K562 (cell line): Measurements from ENCODE around the gene FARP2. TPM values are rescaled to one million over a fixed set of nuclear protein-coding genes. Genes with fewer than 3 reads are reported as not detected.

ENCODE experiments used
- BCOR ChIP-seq: fragments of 450-650 bp; IDR thresholded peaks from 2 replicates; pipeline ENCODE4 v1.6.1; 2016
- BDP1 ChIP-seq: IDR thresholded peaks from 3 replicates; pipeline ENCODE4 v1.6.1; 2011; ENCODE audit not compliant: insufficient read length, insufficient read depth
- HCFC1 ChIP-seq: IDR thresholded peaks from 2 replicates; pipeline ENCODE4 v1.6.1; 2012; ENCODE audit warnings: low read depth, low read length, improper control_type of control experiment
- KHSRP ChIP-seq: fragments of 450-650 bp; IDR thresholded peaks from 2 replicates; pipeline ENCODE4 v1.6.1; 2017
- MAFF ChIP-seq: IDR thresholded peaks from 2 replicates; pipeline ENCODE4 v1.6.1; 2012; ENCODE audit warnings: low read length, improper control_type of control experiment
- MYBL2 ChIP-seq, 2 experiments: fragments of 450-650 bp in 1 of 2; sonication (generic) in 1 of 2; formaldehyde crosslinking in 1 of 2; IDR thresholded peaks; 2 replicates each; pipeline versions ENCODE4 v1.6.1 to v1.8.1; 2017 to 2022; ENCODE audit warnings: borderline replicate concordance in 1 of 2, inconsistent platforms in 1 of 2, low read depth in 1 of 2, mild to moderate bottlenecking in 1 of 2, missing genetic modification reagents in 1 of 2, moderate library complexity in 1 of 2
- NFE2 ChIP-seq: IDR thresholded peaks from 2 replicates; pipeline ENCODE4 v1.6.1; 2014; ENCODE audit warnings: antibody characterized with exemption, low read depth
- PHB ChIP-seq: fragments of 250-450 bp; sonication (Bioruptor Pico); IDR thresholded peaks from 2 replicates; pipeline ENCODE4 v1.5.0; 2021
- PHF20 ChIP-seq: fragments of 450-650 bp; IDR thresholded peaks from 2 replicates; pipeline ENCODE4 v1.6.1; 2018; ENCODE audit not compliant: partially characterized antibody
- RAD51 ChIP-seq: fragments of 450-650 bp; IDR thresholded peaks from 2 replicates; pipeline ENCODE4 v1.7.1; 2016; ENCODE audit warnings: low read depth, mild to moderate bottlenecking, borderline replicate concordance
- TBL1XR1 ChIP-seq, 2 experiments: IDR thresholded peaks; 2 replicates each; pipeline ENCODE4 v1.6.1; 2012; ENCODE audit warnings: improper control_type of control experiment in 2 of 2, low read length in 2 of 2, mild to moderate bottlenecking in 1 of 2
- TFAP4 ChIP-seq: sonication (generic); formaldehyde crosslinking; IDR thresholded peaks from 2 replicates; pipeline ENCODE4 v1.8.0; 2022; ENCODE audit warnings: missing genetic modification reagents, mild to moderate bottlenecking, moderate library complexity, borderline replicate concordance
- THAP7 ChIP-seq: fragments of 250-450 bp; sonication (Bioruptor Pico); IDR thresholded peaks from 2 replicates; pipeline ENCODE4 v1.5.0; 2021
- ZBTB2 ChIP-seq: fragments of 450-650 bp; IDR thresholded peaks from 2 replicates; pipeline ENCODE4 v1.6.1; 2016; ENCODE audit warnings: antibody characterized with exemption
- ZBTB49 ChIP-seq: sonication (generic); formaldehyde crosslinking; IDR thresholded peaks from 2 replicates; pipeline ENCODE4 v1.8.0; 2022; ENCODE audit warnings: missing genetic modification reagents, mild to moderate bottlenecking, borderline replicate concordance
- ZNF197 ChIP-seq: fragments of 200-800 bp; sonication (Bioruptor generic); IDR thresholded peaks from 2 replicates; pipeline ENCODE4 v1.6.1; 2016; ENCODE audit warnings: low read depth, missing genetic modification characterization, missing compliant biosample characterization
- ZNF512 ChIP-seq: IDR thresholded peaks from 2 replicates; pipeline ENCODE4 v1.6.1; 2016; ENCODE audit warnings: missing genetic modification characterization, missing compliant biosample characterization
- ZNF57 ChIP-seq: fragments of 450-650 bp; formaldehyde crosslinking; IDR thresholded peaks from 2 replicates; pipeline ENCODE4 v1.4.0; 2020; ENCODE audit warnings: mild to moderate bottlenecking, moderate library complexity
- ZNF696 ChIP-seq: fragments of 250-450 bp; sonication (Bioruptor Pico); conservative IDR thresholded peaks from 2 replicates; pipeline ENCODE4 v1.4.0; 2020; ENCODE audit warnings: mild to moderate bottlenecking, moderate library complexity
- ZSCAN29 ChIP-seq: fragments of 450-650 bp; IDR thresholded peaks from 2 replicates; pipeline ENCODE4 v1.6.1; 2017
- polyA plus RNA-seq, 8 experiments: library from polyadenylated mRNA; depleted of rRNA in 4 of 8; stranded (reverse) in 5 of 8; unstranded in 3 of 8; fragments of >200 nt; fragmentation: Nextera tagmentation in 2 of 8; fragmentation: Illumina TruSeq in 1 of 8; extraction: Ambion mirVana in 2 of 8; extraction: Trizol in 1 of 8; gene quantifications; 2 replicates each; pipeline versions ENCODE4 v1.2.1 to v1.2.3, GENCODE V29; 2011 to 2014; ENCODE audit warnings: inconsistent platforms in 1 of 8, missing spikeins in 1 of 8
- total RNA-seq, 7 experiments: library from RNA; depleted of rRNA in 6 of 7; stranded (reverse); fragments of >200 nt in 6 of 7; fragmentation: Illumina TruSeq in 2 of 7; extraction: Trizol in 2 of 7; gene quantifications; 2 replicates each; pipeline versions ENCODE4 v1.2.1 to v1.2.3, GENCODE V29; 2011 to 2021; ENCODE audit warnings: low replicate concordance in 1 of 7

Gene FARP2
- total and polyA plus RNA-seq, 9 of the 15 experiments (the other 6 are each of a cell fraction or from before 2014, with no cell fraction given) = 4.1 to 38.1 (median 21.1) TPM

- TF ChIP-seq TFAP4 (CRISPR knock-in tag) (peak; percentile 69), KHSRP (no peak), ZNF696 (CRISPR knock-in tag) (no peak), ZSCAN29 (no peak), MYBL2 (IDR thresholded peaks at IDR 0.05; ENCODE audit: low read depth) (0 out of 2 replicates have a peak, but pooled peaks have one; percentile 15), MYBL2 (CRISPR knock-in tag; IDR thresholded peaks at IDR 0.05; ENCODE audit: borderline replicate concordance) (no peak), PHB (no peak), ZBTB2 (peak; percentile 91), BCOR (no peak), ZNF57 (CRISPR knock-in tag) (no peak), TBL1XR1 (IDR thresholded peaks at IDR 0.05; ENCODE audit: low read length in 2 of 2) (no peak), ZNF197 (0 out of 2 replicates have a peak, but pooled peaks have one; percentile 56), BDP1 (no peak), ZNF512 (tag) (no peak), ZBTB49 (CRISPR knock-in tag) (no peak), RAD51 (peak; percentile 91), MAFF (no peak), PHF20 (no peak), NFE2 (no peak), HCFC1 (peak; percentile 81), THAP7 (CRISPR knock-in tag) (no peak)
Observed at GRCh38 chr2:241315093-241315878, 40.8 kb upstream of the FARP2 start, which contains the start of gene HDLBP (continued).
